Activated T-helper 1 cell treated with anti-CD3 and anti-CD28 coated beads, Interleukin-12 subunit alpha, Interleukin-12 subunit beta, Interleukin-2, Interleukin-4 antibody, amounts not matched to agents 30 ng/mL and 10 ng/mL and 1 ng/mL, durations not matched to agents 14 hours and 24 hours and 36 hours (primary cell): Measurements from ENCODE around the gene NUFIP1. TPM values are rescaled to one million over a fixed set of nuclear protein-coding genes. Genes with fewer than 3 reads are reported as not detected.
"Not testable (repeated sequence)": the region's sequence is repeated elsewhere in the genome, so short reads cannot be mapped to it uniquely, and the experiment has no call there.

Source experiments
- DNase-seq: peaks from one replicate; pipeline ENCODE4 v3.0.0; 2021; ENCODE audit warnings: low spot score
- H3K27ac Mint-ChIP-seq: one replicate; pipeline ENCODE4 v1.8.0; 2021; ENCODE audit warnings: mild to moderate bottlenecking, mixed read lengths
- H3K27me3 Mint-ChIP-seq: one replicate; pipeline ENCODE4 v1.8.0; 2022; ENCODE audit warnings: mild to moderate bottlenecking, moderate library complexity, mixed read lengths; ENCODE audit not compliant: insufficient read depth
- H3K36me3 Mint-ChIP-seq: one replicate; pipeline ENCODE4 v1.8.0; 2021; ENCODE audit warnings: low read depth, mixed read lengths
- H3K4me1 Mint-ChIP-seq: one replicate; pipeline ENCODE4 v1.8.0; 2021; ENCODE audit warnings: low read depth, mixed read lengths
- H3K4me3 Mint-ChIP-seq: one replicate; pipeline ENCODE4 v1.8.0; 2021; ENCODE audit warnings: mild to moderate bottlenecking, moderate library complexity, mixed read lengths
- H3K9me3 Mint-ChIP-seq: one replicate; pipeline ENCODE4 v1.8.0; 2021; ENCODE audit warnings: mixed read lengths
- intact Hi-C: fragments of 100-400 bp; cut with micrococcal nuclease; formaldehyde crosslinking; loops from one replicate; pipeline ENCODE4 v1.15.1; 2024
- total RNA-seq: library from RNA; stranded (reverse); gene quantifications from 2 replicates; pipeline ENCODE4 v1.2.3, GENCODE V29; 2022

NUFIP1 gene
- total RNA-seq = 12.2 and 13.5 TPM in 2 replicates

- H3K4me1 Mint-ChIP-seq = peaks cover 43% of the 10 kb centered on the region
- intact Hi-C loops = loop anchor here (1.0 to 5.0 kb wide), 9 partner anchors 66 to 507 kb away; partner anchors contain the start of genes COG3, GTF2F2 and TSC22D1
- no peaks in the 10 kb centered on the region for H3K27me3 Mint-ChIP-seq
- peak; percentile 90 for DNase-seq
- peak within 1 kb of the TSS; percentile 91 for H3K4me3 Mint-ChIP-seq
- peak within 1 kb of the TSS; percentile 91 for H3K27ac Mint-ChIP-seq
- peaks cover 14% of the 10 kb centered on the region for H3K36me3 Mint-ChIP-seq
- H3K9me3 Mint-ChIP-seq = no peaks in the 10 kb centered on the region
Measured at GRCh38 chr13:44989071-44989889, at the start of gene NUFIP1, which contains the start of gene GPALPP1. Gene NUFIP1 (minus strand): TSS chr13:44989471. CDS start chr13:44989436, 35 bp downstream. Gene GPALPP1 (plus strand): TSS chr13:44989538. CDS start chr13:44989655, 117 bp downstream.

GRCh38 chr13:45036206-45036605, 46.9 kb upstream of the NUFIP1 start:
- intact Hi-C loops = no loop called here
- Mint-ChIP-seq H3K27ac (no peak overlapping the region), H3K4me1 (peaks cover 4% of the 10 kb centered on the region), H3K9me3 (no peaks in the 10 kb centered on the region), H3K27me3 (no peaks in the 10 kb centered on the region), H3K4me3 (no peak overlapping the region), H3K36me3 (peaks cover 5% of the 10 kb centered on the region)
- DNase-seq = no peak

GRCh38 chr13:45034342-45034741, 45.1 kb upstream of the NUFIP1 start:
- no peak overlapping the region for H3K27ac Mint-ChIP-seq
- intact Hi-C loops = no loop called here
- H3K9me3 Mint-ChIP-seq = no peaks in the 10 kb centered on the region
- peaks cover 5% of the 10 kb centered on the region for H3K36me3 Mint-ChIP-seq
- no peak for DNase-seq
- no peaks in the 10 kb centered on the region for H3K4me1 Mint-ChIP-seq
- no peaks in the 10 kb centered on the region for H3K27me3 Mint-ChIP-seq
- no peak overlapping the region for H3K4me3 Mint-ChIP-seq

- peaks cover 16% of the 10 kb centered on the region for H3K36me3 Mint-ChIP-seq
Measured at GRCh38 chr13:45024847-45025246, 35.6 kb upstream of the NUFIP1 start.

GRCh38 chr13:45021250-45021649, 32.0 kb upstream of the NUFIP1 start:
- Mint-ChIP-seq H3K27me3 (no peaks in the 10 kb centered on the region), H3K36me3 (peaks cover 13% of the 10 kb centered on the region), H3K9me3 (no peaks in the 10 kb centered on the region), H3K4me1 (no peaks in the 10 kb centered on the region), H3K4me3 (no peak overlapping the region), H3K27ac (no peak overlapping the region)
- DNase-seq = no peak
- intact Hi-C loops = no loop called here

More at GRCh38 chr13:45024847-45025246, 35.6 kb upstream of the NUFIP1 start:
- DNase-seq = no peak
- Mint-ChIP-seq H3K27me3 (no peaks in the 10 kb centered on the region), H3K4me3 (no peak overlapping the region), H3K4me1 (no peaks in the 10 kb centered on the region), H3K27ac (no peak overlapping the region), H3K9me3 (no peaks in the 10 kb centered on the region)
- intact Hi-C loops = no loop called here

- H3K27ac Mint-ChIP-seq, H3K9me3 Mint-ChIP-seq, intact Hi-C loops, H3K4me3 Mint-ChIP-seq, DNase-seq, H3K4me1 Mint-ChIP-seq, H3K27me3 Mint-ChIP-seq: not testable (repeated sequence)
- peaks cover 16% of the 10 kb centered on the region for H3K36me3 Mint-ChIP-seq
Measured at GRCh38 chr13:45019981-45020380, 30.7 kb upstream of the NUFIP1 start.

GRCh38 chr13:45016792-45017425, 27.6 kb upstream of the NUFIP1 start:
- no peak overlapping the region for H3K27ac Mint-ChIP-seq
- H3K9me3 Mint-ChIP-seq = no peaks in the 10 kb centered on the region
- H3K27me3 Mint-ChIP-seq = no peaks in the 10 kb centered on the region
- no peaks in the 10 kb centered on the region for H3K4me1 Mint-ChIP-seq
- DNase-seq = no peak
- intact Hi-C loops = no loop called here
- peaks cover 16% of the 10 kb centered on the region for H3K36me3 Mint-ChIP-seq
- H3K4me3 Mint-ChIP-seq = no peak overlapping the region

- no peaks in the 10 kb centered on the region for H3K27me3 Mint-ChIP-seq
- intact Hi-C loops = no loop called here
- DNase-seq = no peak
- no peaks in the 10 kb centered on the region for H3K4me1 Mint-ChIP-seq
- peaks cover 18% of the 10 kb centered on the region for H3K36me3 Mint-ChIP-seq
- no peak overlapping the region for H3K27ac Mint-ChIP-seq
- no peak overlapping the region for H3K4me3 Mint-ChIP-seq
- no peaks in the 10 kb centered on the region for H3K9me3 Mint-ChIP-seq
Measured at GRCh38 chr13:45015300-45015699, 26.0 kb upstream of the NUFIP1 start.

GRCh38 chr13:45011198-45011597, 21.9 kb upstream of the NUFIP1 start:
- no peak for DNase-seq
- H3K36me3 Mint-ChIP-seq = peaks cover 25% of the 10 kb centered on the region
- H3K27ac Mint-ChIP-seq = no peak overlapping the region
- no peak overlapping the region for H3K4me3 Mint-ChIP-seq
- H3K27me3 Mint-ChIP-seq = no peaks in the 10 kb centered on the region
- intact Hi-C loops = no loop called here
- no peaks in the 10 kb centered on the region for H3K4me1 Mint-ChIP-seq
- H3K9me3 Mint-ChIP-seq = no peaks in the 10 kb centered on the region

GRCh38 chr13:45007823-45008222, 18.6 kb upstream of the NUFIP1 start:
- Mint-ChIP-seq H3K36me3 (peaks cover 19% of the 10 kb centered on the region), H3K27ac (no peak overlapping the region), H3K4me3 (no peak overlapping the region), H3K27me3 (no peaks in the 10 kb centered on the region), H3K4me1 (no peaks in the 10 kb centered on the region), H3K9me3 (no peaks in the 10 kb centered on the region)
- intact Hi-C loops = no loop called here
- no peak for DNase-seq

GRCh38 chr13:45007225-45007624, 18.0 kb upstream of the NUFIP1 start:
- no peaks in the 10 kb centered on the region for H3K4me1 Mint-ChIP-seq

GRCh38 chr13:45004096-45004495, 14.8 kb upstream of the NUFIP1 start:
- Mint-ChIP-seq H3K27ac (no peak overlapping the region), H3K4me3 (no peak overlapping the region)
- intact Hi-C loops = no loop called here

More at GRCh38 chr13:45007225-45007624, 18.0 kb upstream of the NUFIP1 start:
- no peak for DNase-seq
- no peak overlapping the region for H3K27ac Mint-ChIP-seq
- intact Hi-C loops = no loop called here
- peaks cover 22% of the 10 kb centered on the region for H3K36me3 Mint-ChIP-seq
- no peaks in the 10 kb centered on the region for H3K9me3 Mint-ChIP-seq
- no peaks in the 10 kb centered on the region for H3K27me3 Mint-ChIP-seq
- no peak overlapping the region for H3K4me3 Mint-ChIP-seq

GRCh38 chr13:45003417-45003816, 14.1 kb upstream of the NUFIP1 start:
- no peak overlapping the region for H3K27ac Mint-ChIP-seq
- H3K4me1 Mint-ChIP-seq = no peaks in the 10 kb centered on the region
- intact Hi-C loops = no loop called here
- DNase-seq = no peak
- no peak overlapping the region for H3K4me3 Mint-ChIP-seq
- peaks cover 3% of the 10 kb centered on the region for H3K9me3 Mint-ChIP-seq
- H3K27me3 Mint-ChIP-seq = no peaks in the 10 kb centered on the region
- peaks cover 29% of the 10 kb centered on the region for H3K36me3 Mint-ChIP-seq

More at GRCh38 chr13:45004096-45004495, 14.8 kb upstream of the NUFIP1 start:
- no peaks in the 10 kb centered on the region for H3K4me1 Mint-ChIP-seq
- no peak for DNase-seq
- H3K9me3 Mint-ChIP-seq = peaks cover 3% of the 10 kb centered on the region
- no peaks in the 10 kb centered on the region for H3K27me3 Mint-ChIP-seq
- H3K36me3 Mint-ChIP-seq = peaks cover 26% of the 10 kb centered on the region
